ES-I3 (cell line): ENCODE measurements around the gene EFCAB8.
"Not testable (repeated sequence)": the region's sequence is repeated elsewhere in the genome, so short reads cannot be mapped to it uniquely, and the experiment has no call there.

Source experiments
- H3K36me3 ChIP-seq: 2 replicates; pipeline ENCODE4 v1.6.1; 2013; ENCODE audit warnings: mild to moderate bottlenecking, low read length, control low read depth, moderate library complexity; ENCODE audit not compliant: insufficient read depth
- H3K4me1 ChIP-seq: 2 replicates; pipeline ENCODE4 v1.6.1; 2013; ENCODE audit warnings: mild to moderate bottlenecking, control low read depth, low read length; ENCODE audit not compliant: insufficient read depth
- H3K9ac ChIP-seq: 2 replicates; pipeline ENCODE4 v1.6.1; 2013; ENCODE audit warnings: low read depth, mild to moderate bottlenecking, low read length, moderate library complexity
- H3K9me3 ChIP-seq: 2 replicates; pipeline ENCODE4 v1.6.1; 2013; ENCODE audit warnings: mild to moderate bottlenecking, low read length, moderate library complexity; ENCODE audit not compliant: control insufficient read depth, insufficient read depth

The EFCAB8 gene

GRCh38 chr20:32903666-32904175, 45.0 kb downstream of the EFCAB8 start:
- H3K4me1 ChIP-seq, result no peaks in the 10 kb centered on the region
- no peaks in the 10 kb centered on the region for H3K9me3 ChIP-seq
- no peaks in the 10 kb centered on the region for H3K36me3 ChIP-seq
- no peak overlapping the region for H3K9ac ChIP-seq

- not testable (repeated sequence) for H3K36me3 ChIP-seq, H3K9me3 ChIP-seq
These were observed 46.0 kb downstream of the EFCAB8 start for GRCh38 chr20:32904678-32905077.

GRCh38 chr20:32906200-32906599, 47.5 kb downstream of the EFCAB8 start:
- Histone ChIP-seq H3K9me3 (no peaks in the 10 kb centered on the region), H3K4me1 (no peaks in the 10 kb centered on the region), H3K36me3 (no peaks in the 10 kb centered on the region), H3K9ac (no peak overlapping the region)

More at GRCh38 chr20:32904678-32905077, 46.0 kb downstream of the EFCAB8 start:
- H3K9ac ChIP-seq, H3K4me1 ChIP-seq: not testable (repeated sequence)

- no peaks in the 10 kb centered on the region for H3K4me1 ChIP-seq
- H3K36me3 ChIP-seq, result no peaks in the 10 kb centered on the region
- no peaks in the 10 kb centered on the region for H3K9me3 ChIP-seq
- no peak overlapping the region for H3K9ac ChIP-seq
These were observed 48.3 kb downstream of the EFCAB8 start for GRCh38 chr20:32906871-32907495.

- Histone ChIP-seq H3K9ac (no peak overlapping the region), H3K9me3 (no peaks in the 10 kb centered on the region), H3K4me1 (no peaks in the 10 kb centered on the region), H3K36me3 (no peaks in the 10 kb centered on the region)
These were observed 49.2 kb downstream of the EFCAB8 start for GRCh38 chr20:32907886-32908285.

- H3K9me3 ChIP-seq, result no peaks in the 10 kb centered on the region
- no peaks in the 10 kb centered on the region for H3K4me1 ChIP-seq
- no peak overlapping the region for H3K9ac ChIP-seq
- no peaks in the 10 kb centered on the region for H3K36me3 ChIP-seq
These were observed 49.9 kb downstream of the EFCAB8 start for GRCh38 chr20:32908334-32909292.

- no peaks in the 10 kb centered on the region for H3K36me3 ChIP-seq
- no peaks in the 10 kb centered on the region for H3K9me3 ChIP-seq
- no peaks in the 10 kb centered on the region for H3K4me1 ChIP-seq
- no peak overlapping the region for H3K9ac ChIP-seq
These were observed 50.7 kb downstream of the EFCAB8 start for GRCh38 chr20:32909451-32909850.

GRCh38 chr20:32909896-32910571, 51.3 kb downstream of the EFCAB8 start:
- no peaks in the 10 kb centered on the region for H3K4me1 ChIP-seq
- no peak overlapping the region for H3K9ac ChIP-seq
- H3K9me3 ChIP-seq, result no peaks in the 10 kb centered on the region
- no peaks in the 10 kb centered on the region for H3K36me3 ChIP-seq

- Histone ChIP-seq H3K36me3 (no peaks in the 10 kb centered on the region), H3K9me3 (no peaks in the 10 kb centered on the region), H3K9ac (no peak overlapping the region), H3K4me1 (no peaks in the 10 kb centered on the region)
These were observed 52.6 kb downstream of the EFCAB8 start for GRCh38 chr20:32911355-32911754.

- Histone ChIP-seq H3K9me3 (no peaks in the 10 kb centered on the region), H3K9ac (no peak overlapping the region)
These were observed 54.0 kb downstream of the EFCAB8 start for GRCh38 chr20:32912688-32913087.

GRCh38 chr20:32914031-32914430, 55.3 kb downstream of the EFCAB8 start:
- H3K9ac ChIP-seq, result no peak overlapping the region
- H3K9me3 ChIP-seq, result no peaks in the 10 kb centered on the region
- no peaks in the 10 kb centered on the region for H3K4me1 ChIP-seq
- no peaks in the 10 kb centered on the region for H3K36me3 ChIP-seq

More at GRCh38 chr20:32912688-32913087, 54.0 kb downstream of the EFCAB8 start:
- Histone ChIP-seq H3K4me1 (no peaks in the 10 kb centered on the region), H3K36me3 (no peaks in the 10 kb centered on the region)

- no peaks in the 10 kb centered on the region for H3K36me3 ChIP-seq
- no peaks in the 10 kb centered on the region for H3K9me3 ChIP-seq
- no peak overlapping the region for H3K9ac ChIP-seq
- H3K4me1 ChIP-seq, result no peaks in the 10 kb centered on the region
These were observed 58.6 kb downstream of the EFCAB8 start for GRCh38 chr20:32917191-32917950.

GRCh38 chr20:32918296-32918695, 59.6 kb downstream of the EFCAB8 start:
- Histone ChIP-seq H3K9ac (no peak overlapping the region), H3K36me3 (no peaks in the 10 kb centered on the region), H3K9me3 (no peaks in the 10 kb centered on the region), H3K4me1 (no peaks in the 10 kb centered on the region)

- no peaks in the 10 kb centered on the region for H3K4me1 ChIP-seq
- no peaks in the 10 kb centered on the region for H3K9me3 ChIP-seq
- no peak overlapping the region for H3K9ac ChIP-seq
- H3K36me3 ChIP-seq, result no peaks in the 10 kb centered on the region
These were observed 60.0 kb downstream of the EFCAB8 start for GRCh38 chr20:32918751-32919150.
